PFSK-1 (cell line): Measurements from ENCODE around the gene MEX3B.

Experiments used
- FOXP2 ChIP-seq: optimal IDR thresholded peaks from 2 replicates; pipeline ENCODE3; 2011; ENCODE audit warnings: borderline replicate concordance, control low read depth, inconsistent platforms; ENCODE audit not compliant: insufficient read depth; ENCODE audit errors: extremely low read length, extremely low read depth
- POLR2AphosphoS5 ChIP-seq: IDR thresholded peaks from 2 replicates; pipeline ENCODE4 v1.6.1; 2012; ENCODE audit warnings: low read depth, mild to moderate bottlenecking, control low read depth, low read length, moderate library complexity
- SIN3A ChIP-seq: IDR thresholded peaks from 2 replicates; pipeline ENCODE4 v1.6.1; 2012; ENCODE audit warnings: mild to moderate bottlenecking, low read length, moderate library complexity, borderline replicate concordance; ENCODE audit not compliant: insufficient read depth
- TAF1 ChIP-seq: IDR thresholded peaks from 2 replicates; pipeline ENCODE4 v1.6.1; 2012; ENCODE audit warnings: low read length, control low read depth, borderline replicate concordance; ENCODE audit not compliant: insufficient read depth
- TF ChIP-seq, protein P1 (sequence below), 2 experiments: IDR thresholded peaks; 2 replicates each; pipeline versions ENCODE4 v1.6.1 to v1.8.0; 2011 to 2012; ENCODE audit warnings: low read depth in 2 of 2, low read length in 2 of 2, control low read depth in 1 of 2, inconsistent platforms in 1 of 2, mild to moderate bottlenecking in 1 of 2, moderate library complexity in 1 of 2; ENCODE audit not compliant: insufficient read depth in 1 of 2

Gene MEX3B

DNA sequence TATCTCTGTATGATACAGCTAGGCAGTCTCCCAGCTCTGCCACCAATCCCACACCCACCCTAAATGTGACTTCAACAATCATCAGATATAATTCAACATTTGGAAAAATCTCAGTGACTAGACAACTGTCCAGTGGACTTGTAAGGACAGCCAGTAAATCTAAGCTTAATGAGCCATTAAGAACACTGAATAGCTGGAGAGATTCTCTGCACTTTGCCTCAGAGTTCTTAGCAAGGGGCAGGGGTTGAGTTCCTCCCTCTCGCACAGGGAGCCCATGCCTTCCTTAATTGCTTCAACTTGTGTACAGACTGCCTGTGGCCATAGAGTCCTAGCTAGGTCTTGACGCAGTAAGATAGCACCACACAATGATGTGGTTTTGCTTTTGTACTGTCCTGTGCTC, 15.6 kb downstream of the MEX3B start:
- TF ChIP-seq POLR2AphosphoS5 (no peak), TAF1 (no peak)
- TF ChIP-seq, protein P1, sequence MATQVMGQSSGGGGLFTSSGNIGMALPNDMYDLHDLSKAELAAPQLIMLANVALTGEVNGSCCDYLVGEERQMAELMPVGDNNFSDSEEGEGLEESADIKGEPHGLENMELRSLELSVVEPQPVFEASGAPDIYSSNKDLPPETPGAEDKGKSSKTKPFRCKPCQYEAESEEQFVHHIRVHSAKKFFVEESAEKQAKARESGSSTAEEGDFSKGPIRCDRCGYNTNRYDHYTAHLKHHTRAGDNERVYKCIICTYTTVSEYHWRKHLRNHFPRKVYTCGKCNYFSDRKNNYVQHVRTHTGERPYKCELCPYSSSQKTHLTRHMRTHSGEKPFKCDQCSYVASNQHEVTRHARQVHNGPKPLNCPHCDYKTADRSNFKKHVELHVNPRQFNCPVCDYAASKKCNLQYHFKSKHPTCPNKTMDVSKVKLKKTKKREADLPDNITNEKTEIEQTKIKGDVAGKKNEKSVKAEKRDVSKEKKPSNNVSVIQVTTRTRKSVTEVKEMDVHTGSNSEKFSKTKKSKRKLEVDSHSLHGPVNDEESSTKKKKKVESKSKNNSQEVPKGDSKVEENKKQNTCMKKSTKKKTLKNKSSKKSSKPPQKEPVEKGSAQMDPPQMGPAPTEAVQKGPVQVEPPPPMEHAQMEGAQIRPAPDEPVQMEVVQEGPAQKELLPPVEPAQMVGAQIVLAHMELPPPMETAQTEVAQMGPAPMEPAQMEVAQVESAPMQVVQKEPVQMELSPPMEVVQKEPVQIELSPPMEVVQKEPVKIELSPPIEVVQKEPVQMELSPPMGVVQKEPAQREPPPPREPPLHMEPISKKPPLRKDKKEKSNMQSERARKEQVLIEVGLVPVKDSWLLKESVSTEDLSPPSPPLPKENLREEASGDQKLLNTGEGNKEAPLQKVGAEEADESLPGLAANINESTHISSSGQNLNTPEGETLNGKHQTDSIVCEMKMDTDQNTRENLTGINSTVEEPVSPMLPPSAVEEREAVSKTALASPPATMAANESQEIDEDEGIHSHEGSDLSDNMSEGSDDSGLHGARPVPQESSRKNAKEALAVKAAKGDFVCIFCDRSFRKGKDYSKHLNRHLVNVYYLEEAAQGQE (IDR thresholded peaks at IDR 0.05; ENCODE audit: insufficient read depth in 1 of 2, low read depth in 2 of 2, low read length in 2 of 2), result no peak

DNA sequence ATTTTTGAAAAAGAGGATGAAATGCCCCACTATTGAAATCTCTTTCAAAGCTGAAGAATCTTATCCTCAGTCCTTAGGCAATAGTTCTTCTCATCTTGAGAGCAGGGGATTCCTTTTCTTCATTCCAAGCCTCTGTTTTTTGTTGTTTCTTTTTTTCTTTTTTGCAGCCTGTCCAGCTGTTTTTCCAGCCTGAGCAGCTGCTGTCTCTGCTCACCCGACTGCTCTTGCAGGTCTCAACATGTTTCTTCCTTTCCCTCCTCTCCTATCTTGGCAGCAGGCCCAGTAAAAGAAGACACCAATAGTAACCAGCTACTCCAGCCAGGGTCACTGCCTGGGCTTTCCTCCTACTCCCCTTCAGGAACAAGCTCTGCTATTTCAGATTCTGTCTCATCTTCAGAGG, 23.8 kb downstream of the MEX3B start:
- TF ChIP-seq SIN3A, result no peak; the same call in 1 of the 2 replicates
- TF ChIP-seq TAF1, result no peak
- TF ChIP-seq POLR2AphosphoS5, result no peak
- TF ChIP-seq FOXP2, result no peak
- TF ChIP-seq, protein P1 (IDR thresholded peaks at IDR 0.05; ENCODE audit: insufficient read depth in 1 of 2, low read depth in 2 of 2, low read length in 2 of 2), result no peak

DNA sequence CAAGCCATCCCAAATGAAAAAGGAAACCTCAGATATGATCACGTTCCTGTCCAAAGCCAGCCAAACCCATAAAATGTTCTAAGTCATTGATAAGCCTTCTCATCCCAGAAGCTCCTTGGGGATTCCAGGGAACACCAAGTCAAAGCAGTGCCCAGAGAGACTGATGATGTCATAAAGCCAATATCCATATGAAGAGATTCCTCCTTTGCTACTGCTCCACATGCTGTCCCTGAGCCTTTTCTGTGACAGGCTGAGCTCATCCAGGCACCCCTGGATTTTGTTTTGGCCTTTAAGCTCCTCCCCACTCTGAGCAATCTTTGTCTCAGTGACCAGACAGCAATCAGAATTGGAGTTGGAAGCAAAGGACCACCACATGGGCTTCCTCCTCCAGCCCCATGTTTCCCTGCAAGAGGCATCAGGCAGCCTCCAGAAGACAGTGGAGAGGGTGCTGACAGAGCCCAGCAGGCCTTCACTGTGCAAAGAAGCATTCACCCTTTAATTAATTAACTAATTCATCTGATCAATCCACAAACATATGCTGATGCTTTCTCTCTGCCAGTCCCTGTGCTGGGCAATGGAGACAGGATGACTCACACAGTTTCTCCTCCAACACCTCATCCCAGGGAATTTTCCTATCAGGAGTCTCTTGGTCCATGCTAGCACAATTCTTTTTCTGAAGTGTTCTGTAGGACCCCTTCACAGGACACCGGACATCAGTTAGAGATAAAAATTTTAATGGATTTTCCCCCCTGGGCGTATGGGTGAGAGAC, 25.0 kb downstream of the MEX3B start:
- TF ChIP-seq POLR2AphosphoS5 (no peak), TAF1 (no peak), SIN3A (no peak)

DNA sequence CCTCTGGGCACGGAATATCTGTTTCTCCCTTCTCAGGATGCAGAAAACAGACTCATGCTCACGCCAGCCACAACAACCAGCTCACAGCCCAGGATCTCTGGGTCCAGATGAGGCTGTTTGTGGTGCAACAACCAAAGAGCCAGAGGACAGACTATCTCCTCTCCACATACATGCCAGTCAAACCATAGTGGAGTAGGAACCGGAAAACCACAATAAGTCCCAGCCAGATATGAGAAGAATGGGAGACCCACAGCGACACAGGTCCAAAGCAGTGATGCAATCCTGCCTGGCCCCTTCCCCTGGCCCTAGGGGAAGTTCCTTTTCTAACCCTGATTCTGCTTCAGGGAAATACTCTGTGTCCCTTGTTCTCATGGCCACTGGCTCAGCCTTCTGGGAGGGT, 27.6 kb downstream of the MEX3B start:
- TF ChIP-seq TAF1, result no peak
- no peak for TF ChIP-seq SIN3A
- TF ChIP-seq, protein P1 (IDR thresholded peaks at IDR 0.05; ENCODE audit: insufficient read depth in 1 of 2, low read depth in 2 of 2, low read length in 2 of 2), result no peak
- TF ChIP-seq POLR2AphosphoS5, result no peak
- no peak for TF ChIP-seq FOXP2

DNA sequence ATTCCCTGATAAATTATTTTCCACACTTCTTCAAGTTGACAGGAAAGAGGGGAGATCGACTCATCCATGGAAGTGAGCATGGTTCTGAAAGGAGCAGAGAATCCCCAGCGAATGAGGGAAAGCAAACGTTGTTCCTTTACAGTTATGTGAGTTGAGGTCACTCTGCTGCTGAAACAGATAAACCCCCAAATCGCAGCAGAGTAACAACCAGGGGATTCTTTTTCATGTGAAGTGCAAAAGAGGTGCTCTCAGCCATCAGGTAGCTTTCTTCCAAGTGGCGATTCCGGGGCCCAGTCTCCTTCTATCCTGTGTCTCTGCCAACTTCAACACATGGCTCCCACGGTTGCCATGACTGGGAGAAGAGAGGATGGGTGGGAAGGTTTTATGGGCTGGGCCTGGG, 28.2 kb downstream of the MEX3B start:
- TF ChIP-seq TAF1 (no peak), FOXP2 (no peak), POLR2AphosphoS5 (no peak), SIN3A (no peak)
- TF ChIP-seq, protein P1 (IDR thresholded peaks at IDR 0.05; ENCODE audit: insufficient read depth in 1 of 2, low read depth in 2 of 2, low read length in 2 of 2), result no peak
